Islet of Langerhans (tissue), 1 donor: Measurements from ENCODE around the gene TERF2IP.

Experiments used
- FAIRE-seq: peaks from one replicate; lab custom pipeline; 2011; peaks lifted over from hg19 to GRCh38; lab: Jason Lieb, UNC

TERF2IP gene, protein sequence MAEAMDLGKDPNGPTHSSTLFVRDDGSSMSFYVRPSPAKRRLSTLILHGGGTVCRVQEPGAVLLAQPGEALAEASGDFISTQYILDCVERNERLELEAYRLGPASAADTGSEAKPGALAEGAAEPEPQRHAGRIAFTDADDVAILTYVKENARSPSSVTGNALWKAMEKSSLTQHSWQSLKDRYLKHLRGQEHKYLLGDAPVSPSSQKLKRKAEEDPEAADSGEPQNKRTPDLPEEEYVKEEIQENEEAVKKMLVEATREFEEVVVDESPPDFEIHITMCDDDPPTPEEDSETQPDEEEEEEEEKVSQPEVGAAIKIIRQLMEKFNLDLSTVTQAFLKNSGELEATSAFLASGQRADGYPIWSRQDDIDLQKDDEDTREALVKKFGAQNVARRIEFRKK

DNA sequence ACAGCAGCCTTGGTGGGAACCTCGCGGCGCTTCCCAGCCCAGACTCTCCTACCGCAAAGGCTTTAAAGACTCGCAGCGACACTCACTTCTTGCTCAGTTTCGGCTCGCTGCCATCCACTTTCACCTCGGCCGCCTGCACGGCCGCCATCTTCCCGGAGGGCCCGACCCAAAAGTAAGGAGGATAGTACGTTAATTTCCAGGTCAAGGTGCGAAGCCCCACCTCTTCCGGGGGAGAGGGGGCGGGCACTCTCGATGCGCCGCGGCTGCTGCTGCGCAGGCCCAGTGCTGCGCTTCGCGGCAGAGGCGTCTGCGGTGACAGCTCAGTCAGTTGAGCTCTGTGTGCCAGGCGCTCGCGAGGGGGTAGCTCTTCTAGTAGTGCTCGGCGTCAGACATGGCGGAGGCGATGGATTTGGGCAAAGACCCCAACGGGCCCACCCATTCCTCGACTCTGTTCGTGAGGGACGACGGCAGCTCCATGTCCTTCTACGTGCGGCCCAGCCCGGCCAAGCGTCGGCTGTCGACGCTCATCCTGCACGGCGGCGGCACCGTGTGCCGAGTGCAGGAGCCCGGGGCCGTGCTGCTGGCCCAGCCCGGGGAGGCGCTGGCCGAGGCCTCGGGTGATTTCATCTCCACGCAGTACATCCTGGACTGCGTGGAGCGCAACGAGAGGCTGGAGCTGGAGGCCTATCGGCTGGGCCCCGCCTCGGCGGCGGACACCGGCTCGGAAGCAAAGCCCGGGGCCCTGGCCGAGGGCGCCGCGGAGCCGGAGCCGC lies at the start of gene TERF2IP, which contains the start of gene KARS1:
TERF2IP (plus strand) TSS at position 282 of the 773 bp plus-strand sequence; CDS start at position 392, 110 bp downstream.
KARS1 (minus strand) TSS at position 174 of the 773 bp plus-strand sequence; CDS start at position 148, 26 bp downstream.
- no peak for FAIRE-seq

GRCh38 chr16:75599452-75600277 lies 47.9 kb upstream of the TERF2IP start:
- no peak for FAIRE-seq

GRCh38 chr16:75603241-75603640 lies 44.3 kb upstream of the TERF2IP start:
- no peak for FAIRE-seq

- no peak for FAIRE-seq
Observed at GRCh38 chr16:75606507-75606906, 41.1 kb upstream of the TERF2IP start.

DNA sequence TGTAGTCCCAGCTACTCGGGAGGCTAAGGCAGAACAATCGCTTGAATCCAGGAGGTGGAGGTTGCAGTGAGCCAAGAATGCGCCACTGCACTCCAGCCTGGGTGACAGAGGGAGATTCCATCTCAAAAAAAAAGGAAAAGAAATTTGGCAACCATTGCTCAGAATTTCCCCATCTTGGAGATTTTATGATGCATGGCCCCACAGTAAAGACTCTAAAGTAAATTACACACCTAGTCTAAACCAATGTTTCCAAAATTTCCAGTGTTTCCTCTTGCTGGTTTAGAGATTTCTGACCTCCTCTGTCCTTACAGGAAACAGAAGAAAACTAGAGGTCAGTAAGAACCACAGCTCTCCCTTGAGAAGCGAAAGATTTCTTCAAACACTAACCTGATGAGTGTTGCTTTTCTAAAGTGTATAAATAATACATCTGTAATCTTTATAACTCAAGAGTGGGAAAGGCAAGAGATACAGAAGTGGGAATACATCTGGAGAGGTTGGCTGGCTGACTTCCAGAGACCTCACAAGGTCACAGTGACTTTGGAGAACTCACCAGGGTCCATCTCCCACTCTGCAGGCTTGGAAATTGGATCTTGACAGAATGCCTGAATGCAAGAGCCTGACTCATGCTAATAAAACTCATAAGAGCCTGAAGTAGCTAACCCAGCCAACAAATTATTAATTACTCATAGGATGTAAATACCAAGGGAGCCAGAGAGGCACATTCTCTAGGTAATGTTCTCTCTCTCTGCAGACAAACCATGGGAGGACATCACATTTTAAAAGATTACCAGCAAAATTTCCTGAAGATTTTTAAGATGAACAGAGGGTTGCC lies 33.3 kb upstream of the TERF2IP start:
- no peak for FAIRE-seq

DNA sequence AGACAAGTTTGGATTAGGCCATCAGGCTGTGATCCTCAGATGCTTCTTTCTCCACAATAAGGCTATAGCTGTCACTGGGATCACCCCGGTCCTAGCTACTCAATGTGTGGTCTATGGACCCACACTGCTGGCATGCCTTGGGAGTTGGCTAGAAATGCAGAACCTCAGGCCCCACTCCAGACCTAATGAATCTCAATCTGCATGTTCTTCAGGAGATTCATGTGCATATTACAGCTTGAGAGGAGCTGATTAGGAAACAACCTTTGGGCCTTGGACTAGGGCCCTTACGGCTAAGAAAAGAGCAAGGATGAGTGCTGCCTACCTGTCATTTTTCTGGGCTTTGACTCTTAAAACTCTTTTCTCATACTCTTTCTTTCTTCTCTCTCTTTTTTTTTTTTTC lies 32.0 kb upstream of the TERF2IP start:
- FAIRE-seq = no peak

- no peak for FAIRE-seq
Observed at GRCh38 chr16:75616521-75617010, 31.0 kb upstream of the TERF2IP start.

DNA sequence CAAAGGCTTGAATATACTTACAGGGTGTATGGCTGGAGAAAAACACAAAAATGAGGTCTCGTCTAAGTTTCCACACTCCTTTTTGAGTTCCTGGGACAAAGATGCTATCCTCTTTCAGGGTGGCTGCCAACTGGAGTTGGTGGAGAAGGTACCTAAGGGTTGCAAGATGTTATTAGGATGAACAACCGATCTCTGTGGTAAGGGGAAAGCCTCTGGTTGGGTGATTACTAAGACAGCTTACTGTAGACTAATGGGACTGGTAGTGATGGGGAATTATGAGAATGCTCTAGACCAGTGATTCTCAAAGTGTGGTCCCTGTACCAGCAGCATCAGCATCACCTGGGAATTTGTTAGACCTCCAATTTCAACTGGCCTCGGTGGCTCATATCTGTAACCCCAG lies 30.5 kb upstream of the TERF2IP start:
- FAIRE-seq = no peak

GRCh38 chr16:75618780-75619179 lies 28.8 kb upstream of the TERF2IP start:
- FAIRE-seq = no peak

DNA sequence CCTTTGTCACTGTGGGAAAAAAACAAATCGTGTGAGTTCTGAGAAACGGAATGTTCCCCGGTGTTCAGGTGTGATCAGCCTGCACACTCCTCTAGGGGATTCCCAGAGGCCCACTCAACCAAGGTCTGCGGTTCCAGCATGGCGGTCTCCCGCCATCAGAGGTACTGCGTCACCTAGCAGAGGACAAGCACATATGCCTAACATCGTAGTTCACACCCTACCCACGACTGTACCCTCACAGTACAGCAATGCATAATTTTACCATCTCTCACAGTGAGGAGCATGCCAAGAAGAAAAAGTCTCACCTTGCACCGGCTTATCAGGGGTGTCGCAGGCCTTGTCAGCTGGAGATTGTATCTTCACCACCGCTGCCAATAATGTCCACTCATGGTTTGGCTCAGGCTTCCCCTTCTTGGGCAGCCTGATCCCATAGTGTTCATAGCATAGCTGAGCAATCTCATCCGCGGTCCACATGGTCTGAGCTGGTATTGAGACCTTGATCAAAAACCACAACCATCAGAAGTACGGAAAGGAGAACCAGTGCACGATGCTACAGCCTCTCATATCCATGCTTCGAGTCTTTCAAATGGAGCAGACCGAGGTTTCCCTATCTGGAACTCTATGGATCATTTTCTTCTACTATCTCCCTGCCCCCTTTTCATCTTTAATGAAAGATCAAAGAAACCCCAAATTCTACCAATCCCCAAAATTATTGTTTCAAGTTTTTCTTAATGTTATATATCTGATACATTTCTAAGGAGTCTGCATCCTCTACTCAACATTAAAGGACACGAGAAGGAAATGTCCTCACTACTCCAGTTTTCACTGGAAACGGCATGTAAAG lies 27.0 kb upstream of the TERF2IP start:
- no peak for FAIRE-seq

DNA sequence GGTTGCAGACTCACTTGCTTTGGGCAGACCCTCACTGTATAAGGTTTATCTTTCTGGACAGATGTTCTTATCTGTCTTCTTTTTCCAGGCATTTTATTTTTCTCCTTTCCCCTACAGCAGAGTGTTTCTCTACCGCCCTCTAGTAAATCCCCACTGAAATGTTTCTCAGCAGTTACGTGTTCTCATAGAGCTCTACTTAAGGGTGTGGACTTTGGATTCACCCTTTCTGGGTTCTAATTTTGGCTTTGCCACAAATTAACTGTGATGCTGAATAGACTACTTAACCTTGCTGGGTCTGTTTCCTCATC lies 26.4 kb upstream of the TERF2IP start:
- no peak for FAIRE-seq

- no peak for FAIRE-seq
Observed at GRCh38 chr16:75622761-75623605, 24.6 kb upstream of the TERF2IP start, which contains the start of gene ADAT1. TSS of gene ADAT1 (minus strand) at chr16:75623281. CDS start at chr16:75620799, 2,482 bp downstream.

DNA sequence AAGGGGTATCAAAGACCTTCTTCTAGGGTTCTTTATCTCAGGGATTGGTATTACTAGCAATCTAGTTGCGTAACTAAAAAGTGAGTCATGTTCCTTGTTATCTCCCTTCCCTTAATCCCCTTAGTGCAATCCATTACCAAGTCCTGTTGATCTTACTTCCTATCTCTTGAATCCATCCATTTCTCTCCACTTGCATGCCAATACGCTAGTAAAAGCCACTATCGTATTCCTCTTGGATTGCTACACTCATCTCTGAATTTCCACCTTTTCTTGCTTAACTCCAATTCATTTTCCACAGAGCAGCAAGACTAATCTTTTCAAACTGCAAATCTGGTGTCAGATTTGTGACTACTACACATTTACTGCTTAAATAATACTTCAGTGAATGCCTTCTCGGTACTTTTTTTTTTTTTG lies 22.6 kb upstream of the TERF2IP start:
- no peak for FAIRE-seq

DNA sequence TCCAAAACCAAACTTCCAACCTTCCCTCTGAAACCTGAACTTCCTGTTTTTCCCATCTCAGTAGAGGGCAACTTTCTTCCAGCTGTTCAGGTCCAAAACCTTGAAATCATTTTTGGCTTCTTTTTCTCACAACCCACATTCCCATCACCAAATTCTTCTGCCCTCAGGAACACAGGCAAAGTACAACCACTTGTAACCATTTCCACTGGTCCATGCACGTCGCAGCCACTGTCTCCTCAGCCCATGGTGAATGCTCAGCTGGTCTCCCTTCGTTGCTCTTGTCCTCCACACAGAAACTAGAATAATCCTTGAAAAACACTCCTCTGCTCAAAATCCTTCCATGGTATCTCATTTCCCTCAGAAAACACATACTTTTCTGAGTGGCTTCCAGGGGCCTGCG lies 20.8 kb upstream of the TERF2IP start:
- no peak for FAIRE-seq

DNA sequence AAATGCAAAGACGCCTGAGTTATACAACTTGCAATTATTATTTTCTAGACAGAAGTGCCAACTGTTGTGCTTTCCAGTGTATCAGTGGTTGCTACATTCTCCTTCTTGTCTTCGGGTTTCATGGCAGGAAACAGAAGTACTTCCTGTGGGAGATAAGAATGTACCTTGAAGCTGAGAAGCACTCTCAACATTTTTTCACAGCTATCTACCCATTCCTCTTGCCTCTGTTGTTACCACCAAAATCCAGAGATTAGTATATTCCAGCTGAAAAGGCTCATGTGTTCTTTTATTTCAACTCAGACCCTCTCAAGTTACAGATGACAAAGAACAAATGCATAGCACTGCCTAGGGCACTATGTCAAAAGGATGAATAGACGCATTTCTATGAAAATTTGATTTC lies 19.7 kb upstream of the TERF2IP start:
- no peak for FAIRE-seq

DNA sequence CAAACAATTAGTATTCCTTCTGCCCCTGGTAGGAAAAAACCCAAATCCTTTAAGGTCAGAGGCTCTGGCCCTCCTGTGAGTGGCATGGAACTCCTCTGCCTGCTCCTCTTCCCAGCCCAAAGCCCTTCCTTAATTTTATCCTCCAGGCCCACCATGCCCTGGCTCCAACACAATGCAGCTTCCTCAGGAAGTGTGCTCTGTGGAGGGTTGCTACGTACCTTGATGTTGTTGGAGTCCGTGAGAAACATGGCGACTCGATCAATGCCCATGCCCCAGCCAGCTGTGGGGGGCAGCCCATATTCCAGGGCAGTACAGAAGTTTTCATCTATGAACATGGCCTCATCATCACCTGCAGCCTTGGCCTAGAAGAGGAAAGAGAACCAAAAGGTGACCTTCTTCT lies 19.2 kb upstream of the TERF2IP start:
- no peak for FAIRE-seq

GRCh38 chr16:75629132-75629531 lies 18.4 kb upstream of the TERF2IP start:
- no peak for FAIRE-seq

- FAIRE-seq = no peak
Observed at GRCh38 chr16:75630052-75630451, 17.5 kb upstream of the TERF2IP start.

GRCh38 chr16:75632857-75633256 lies 14.7 kb upstream of the TERF2IP start:
- FAIRE-seq = peak; percentile 86

DNA sequence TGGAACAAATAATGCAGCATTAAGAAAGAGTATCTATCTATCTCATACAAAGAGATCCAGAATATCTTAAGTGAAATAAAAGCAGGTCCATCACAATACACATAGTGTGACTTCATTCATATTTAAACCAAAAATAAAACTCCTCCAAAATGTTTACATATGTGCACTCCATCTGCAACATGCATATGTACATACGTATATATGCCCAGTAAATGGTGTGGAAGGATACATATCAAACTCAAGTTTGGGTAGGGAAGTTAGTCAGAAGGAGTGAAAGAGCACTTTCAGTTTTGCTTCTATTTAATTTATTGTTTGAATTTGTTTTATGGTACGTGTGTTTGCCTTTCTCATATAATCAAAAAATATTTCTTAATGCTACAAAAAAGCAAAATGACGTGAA lies 12.5 kb upstream of the TERF2IP start:
- no peak for FAIRE-seq
